GM19372 (cell line): ENCODE measurements around the gene RIPOR3.
A peak's percentile ranks its signal among the peaks of the same experiment; 100 is the strongest.
"Not testable (repeated sequence)": the region's sequence is repeated elsewhere in the genome, so short reads cannot be mapped to it uniquely, and the experiment has no call there.

Experiments
- ATAC-seq: cut with Tn5 transposase; IDR thresholded peaks from one replicate; pipeline ENCODE4 v1.9.1; 2021; ENCODE audit warnings: mild to moderate bottlenecking, low read depth, moderate library complexity; ENCODE audit not compliant: unreplicated experiment

RIPOR3 gene

DNA sequence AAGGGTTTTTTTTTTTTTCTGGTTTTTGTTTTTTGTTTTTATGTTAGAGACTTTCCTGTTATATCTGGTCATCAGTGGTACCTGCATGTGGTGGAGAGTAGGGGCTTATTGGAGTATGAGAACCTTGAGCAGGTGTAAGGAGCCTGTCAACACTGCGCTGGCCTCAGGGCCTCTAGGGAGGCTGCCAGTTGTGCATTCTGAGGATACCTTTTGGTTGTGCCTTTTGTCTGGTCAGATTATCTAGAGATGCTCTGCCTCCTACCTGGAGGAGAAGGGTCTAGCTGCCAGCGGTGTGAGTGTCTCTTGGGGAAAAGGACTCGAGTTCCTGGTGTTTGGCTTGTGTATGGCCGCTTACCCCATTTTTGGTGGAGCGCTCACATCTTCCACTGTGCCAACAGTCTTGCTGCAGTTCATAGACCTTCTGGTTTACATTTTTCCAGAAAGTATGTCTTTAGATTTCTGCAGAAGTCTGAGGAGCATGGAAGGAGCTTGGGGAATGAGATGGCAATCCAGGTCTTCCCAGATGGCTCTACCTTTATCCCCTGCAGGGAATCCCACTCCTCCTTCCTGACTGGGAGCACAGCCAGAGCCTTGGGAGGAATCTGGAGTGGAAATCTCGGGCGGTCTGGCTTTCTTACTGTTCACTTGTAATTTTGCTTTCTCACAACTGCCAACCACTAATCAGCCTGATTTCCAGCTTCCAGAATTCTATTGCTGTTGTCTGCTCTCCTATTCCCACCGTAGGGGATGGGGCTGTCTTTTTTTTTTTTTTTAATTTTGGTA lies 131.3 kb downstream of the RIPOR3 start:
- no peak for ATAC-seq

DNA sequence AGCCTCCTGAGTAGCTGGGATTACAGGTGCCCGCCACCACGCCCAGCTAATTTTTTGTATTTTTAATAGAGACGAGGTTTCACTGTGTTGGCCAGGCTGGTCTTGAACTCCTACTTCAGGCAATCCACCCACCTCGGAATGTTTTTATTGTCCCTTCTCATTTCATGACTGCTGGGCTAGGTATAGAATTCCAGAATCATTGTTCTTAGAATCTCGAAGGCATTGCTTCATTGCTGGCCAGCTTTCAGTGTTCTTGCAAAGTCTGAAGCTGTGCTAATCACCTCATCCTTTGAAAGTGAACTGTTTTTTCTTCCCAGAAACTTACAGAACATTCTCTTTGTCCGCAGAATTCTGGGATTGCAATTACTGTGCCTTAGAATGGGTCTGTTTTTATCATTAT lies 132.2 kb downstream of the RIPOR3 start:
- ATAC-seq: no peak

DNA sequence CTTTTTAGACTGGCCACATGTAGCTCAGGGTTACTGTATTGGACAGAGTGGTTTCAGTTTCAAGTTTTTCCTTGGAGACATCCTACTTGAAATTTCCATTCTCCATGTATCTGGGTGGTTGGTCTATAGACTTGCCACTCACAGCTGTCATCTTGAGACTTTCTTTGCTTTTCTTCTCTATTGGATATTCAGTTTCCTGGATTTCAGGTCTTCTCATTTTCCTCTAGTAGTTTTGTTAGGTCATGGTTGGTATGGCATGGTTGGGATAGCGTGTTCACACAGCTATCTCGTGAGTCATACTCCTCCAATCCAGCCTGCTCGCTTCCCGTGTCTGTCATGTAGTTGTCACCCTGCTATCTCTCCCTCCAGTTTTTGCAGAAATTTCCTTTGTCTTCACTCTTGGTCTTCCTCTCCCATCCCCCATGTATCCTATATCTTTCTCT lies 132.8 kb downstream of the RIPOR3 start:
- ATAC-seq: no peak

DNA sequence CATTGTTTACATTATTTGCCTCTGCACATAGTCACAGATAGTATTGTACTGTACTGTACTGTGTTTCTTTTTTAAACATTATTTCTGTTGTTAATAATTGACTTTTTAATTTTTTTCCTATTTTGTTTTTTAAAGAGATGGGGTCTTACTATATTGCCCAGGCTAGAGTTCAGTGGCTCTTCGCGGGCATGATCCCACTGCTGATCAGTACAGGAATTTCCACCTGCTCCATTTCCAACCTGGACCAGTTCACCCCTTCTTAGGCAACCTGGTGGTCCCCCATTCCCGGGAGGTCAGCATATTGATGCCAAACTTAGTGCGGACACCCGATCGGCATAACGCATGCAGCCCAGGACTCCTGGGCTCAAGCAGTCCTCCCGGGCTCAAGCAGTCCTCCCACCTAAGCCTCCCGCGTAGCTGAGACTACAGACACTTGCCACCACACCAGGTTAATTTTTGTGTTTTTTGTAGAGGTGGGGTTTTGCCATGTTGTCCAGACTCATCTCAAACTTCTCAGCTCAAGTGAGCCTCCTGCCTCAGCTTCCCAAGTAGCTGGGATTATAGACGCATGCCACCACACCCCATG lies 133.7 kb downstream of the RIPOR3 start:
- no peak for ATAC-seq

DNA sequence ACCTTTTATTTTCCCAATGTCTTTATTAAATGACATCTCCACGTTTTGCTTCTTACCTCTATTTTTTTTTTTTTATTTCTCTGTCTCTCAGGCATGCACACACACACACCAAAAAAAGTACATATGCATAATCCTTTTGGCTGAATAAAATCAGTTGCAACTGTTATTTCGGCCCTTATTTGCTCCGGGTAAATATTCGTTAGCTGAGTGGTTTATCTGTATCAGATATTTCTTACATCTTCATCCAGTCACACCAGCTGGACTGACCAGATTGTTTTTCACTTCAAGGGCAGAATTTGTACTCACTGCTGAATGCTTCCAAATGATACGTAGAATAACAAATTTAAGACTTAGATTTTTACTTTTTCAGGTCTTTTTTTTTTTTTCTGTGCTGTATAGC lies 135.7 kb downstream of the RIPOR3 start:
- ATAC-seq: no peak

DNA sequence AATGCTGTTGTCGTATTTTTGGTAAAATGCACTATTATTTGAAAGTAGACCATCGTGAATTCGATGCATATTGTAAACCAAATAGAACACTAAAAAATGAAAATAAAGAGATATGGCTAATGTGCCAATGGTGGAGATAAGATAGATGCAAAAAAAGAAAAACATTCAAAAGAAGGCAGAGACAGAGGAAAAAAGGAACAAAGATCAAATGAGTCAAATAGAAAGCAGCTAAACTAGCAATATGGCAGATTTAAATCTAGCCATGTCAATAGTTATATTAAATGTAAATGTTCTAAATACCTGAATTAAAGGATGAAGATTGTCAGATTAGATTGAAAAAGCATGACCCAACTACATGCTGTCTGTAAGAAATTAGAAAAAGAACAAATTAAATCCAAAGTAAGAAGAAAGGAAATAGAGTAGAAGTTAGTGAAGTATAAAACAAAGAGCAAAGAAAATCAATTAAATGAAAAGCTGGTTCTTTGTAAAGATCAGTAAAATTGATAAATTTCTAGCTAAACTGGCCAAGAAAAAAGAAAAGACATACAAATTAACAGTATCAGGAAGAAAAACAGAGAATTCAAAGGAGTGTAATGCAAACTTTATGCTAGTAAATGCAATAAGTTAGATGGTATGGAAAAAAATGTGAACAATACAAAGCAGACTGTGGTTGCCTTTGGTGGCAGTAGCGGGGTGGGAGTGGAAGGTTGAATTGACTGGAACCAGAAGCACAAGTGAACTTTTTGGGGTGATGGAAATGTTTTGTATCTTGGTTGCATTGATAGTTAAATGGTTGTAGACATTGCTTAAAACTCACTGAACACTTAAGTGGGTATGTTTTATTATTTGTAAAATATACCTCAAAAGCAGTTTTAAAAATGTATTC lies 136.4 kb downstream of the RIPOR3 start:
- no peak for ATAC-seq

DNA sequence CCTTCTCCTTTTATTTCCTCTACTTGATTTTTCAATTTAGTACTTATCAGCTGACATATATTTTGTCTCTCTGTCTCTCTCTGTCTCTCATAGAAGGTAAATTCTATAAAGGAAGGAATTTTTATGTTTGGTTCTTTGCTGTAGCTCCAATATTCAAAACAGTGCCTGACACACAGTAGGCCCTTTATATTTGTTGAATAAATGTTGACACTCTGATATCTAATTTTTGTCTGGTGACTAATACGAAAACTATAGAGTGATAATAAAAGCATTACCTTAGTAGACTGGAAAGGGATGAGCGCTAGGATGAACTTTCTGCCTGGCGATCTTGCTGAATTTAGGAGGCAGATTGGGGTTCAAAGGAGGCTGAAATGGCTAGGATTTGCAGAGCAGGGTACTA lies 138.4 kb downstream of the RIPOR3 start:
- ATAC-seq: no peak

DNA sequence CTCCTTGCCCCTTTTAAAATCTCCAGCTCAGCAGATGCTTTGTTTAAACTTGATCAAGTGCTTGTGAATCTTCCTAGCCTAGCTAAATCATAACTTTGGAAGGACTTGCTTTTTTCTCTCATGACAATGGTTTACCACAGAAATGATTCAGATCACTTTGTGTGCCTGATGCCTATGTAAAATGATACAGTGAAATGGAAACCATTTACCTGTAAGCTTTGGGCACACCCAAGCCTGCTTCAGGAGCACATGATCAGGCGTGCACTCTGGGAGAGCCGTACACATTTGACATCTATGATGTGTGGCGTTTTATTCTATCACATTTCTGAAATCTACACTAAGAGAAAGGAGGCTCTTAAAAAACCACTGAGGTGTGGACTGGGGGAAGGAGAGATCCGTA lies 140.1 kb downstream of the RIPOR3 start:
- ATAC-seq: no peak

DNA sequence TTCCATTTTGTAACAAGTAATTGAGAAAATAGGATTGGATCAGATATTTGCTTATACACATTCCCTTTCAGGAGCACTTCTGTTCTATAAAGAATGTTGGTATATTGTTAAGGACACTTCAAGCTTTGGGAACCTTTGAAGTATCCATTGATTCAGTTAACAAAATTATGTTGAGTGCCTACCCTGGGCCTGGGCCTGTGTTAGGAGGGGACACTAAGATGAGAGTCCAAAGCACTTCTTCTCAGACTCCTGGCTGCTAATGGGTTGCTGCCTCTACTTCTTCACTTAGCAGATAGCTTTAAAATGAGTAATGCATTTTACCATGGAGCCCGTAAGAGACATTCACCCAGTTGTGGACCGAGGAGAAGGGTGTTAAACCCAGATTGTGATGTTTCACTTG lies 140.8 kb downstream of the RIPOR3 start:
- no peak for ATAC-seq

DNA sequence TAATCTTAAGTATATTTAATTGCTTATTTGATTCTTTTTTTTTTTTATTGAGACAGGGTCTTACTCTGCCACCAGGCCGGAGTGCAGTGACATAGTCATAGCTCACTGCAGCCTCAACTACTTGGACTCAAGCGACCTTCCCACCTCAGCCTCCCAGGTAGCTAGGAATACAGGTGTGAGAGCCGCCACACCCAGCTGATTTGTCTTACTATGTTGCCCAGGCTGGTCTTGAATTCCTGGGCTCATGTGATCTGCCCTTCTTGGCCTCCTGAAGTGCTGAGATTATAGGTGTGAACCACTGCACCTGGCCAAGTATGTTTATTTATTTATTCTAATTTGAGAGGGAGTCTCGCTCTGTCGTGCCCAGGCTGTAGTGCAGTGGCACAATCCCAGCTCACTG lies 142.9 kb downstream of the RIPOR3 start:
- no peak for ATAC-seq

DNA sequence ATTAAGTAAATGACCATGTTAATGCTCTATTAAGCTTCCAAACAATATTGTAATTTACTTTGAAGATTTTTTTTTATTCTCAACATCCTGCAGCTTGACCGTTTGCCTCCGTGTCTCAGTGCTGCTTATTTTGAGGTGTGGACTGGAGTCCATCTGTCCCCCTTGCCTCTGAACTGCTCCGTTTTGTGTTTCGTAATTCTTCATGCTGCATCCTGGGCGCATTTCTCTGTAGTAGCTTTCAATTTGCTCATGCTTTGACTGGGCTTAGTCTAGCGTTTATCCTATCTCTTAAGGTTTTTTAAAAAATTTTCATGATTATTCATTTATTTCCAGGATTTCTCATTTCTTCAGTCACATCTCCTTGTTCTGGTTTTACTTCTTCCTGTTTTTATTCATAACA lies 143.4 kb downstream of the RIPOR3 start:
- ATAC-seq: no peak

DNA sequence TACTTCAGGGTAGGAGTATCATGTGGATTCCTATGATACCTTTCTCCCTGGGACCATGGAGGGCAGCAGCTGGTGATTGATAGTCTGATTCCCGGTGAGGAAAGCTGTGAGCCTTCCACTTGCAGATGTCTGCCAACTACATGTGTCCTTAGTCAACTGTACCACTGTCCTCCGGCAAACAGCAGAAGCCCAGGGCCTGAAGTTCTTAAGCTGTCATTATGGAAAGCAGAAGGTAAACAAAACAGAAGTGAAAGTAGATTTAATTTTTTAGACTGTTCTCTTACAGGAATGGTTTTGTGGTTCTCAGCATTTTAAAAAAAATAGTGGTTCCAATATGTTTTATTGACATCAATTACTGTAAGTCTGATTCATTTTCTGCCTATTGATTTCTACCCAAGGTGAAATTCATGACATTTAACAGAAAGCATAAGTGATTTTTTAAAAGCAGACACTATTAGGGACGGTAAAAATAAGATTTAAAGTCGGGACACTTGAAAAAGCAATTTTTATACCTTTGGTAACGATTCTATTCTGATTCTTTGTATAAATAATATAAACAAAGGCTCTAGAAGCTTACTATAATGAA lies 144.5 kb downstream of the RIPOR3 start:
- ATAC-seq: no peak

DNA sequence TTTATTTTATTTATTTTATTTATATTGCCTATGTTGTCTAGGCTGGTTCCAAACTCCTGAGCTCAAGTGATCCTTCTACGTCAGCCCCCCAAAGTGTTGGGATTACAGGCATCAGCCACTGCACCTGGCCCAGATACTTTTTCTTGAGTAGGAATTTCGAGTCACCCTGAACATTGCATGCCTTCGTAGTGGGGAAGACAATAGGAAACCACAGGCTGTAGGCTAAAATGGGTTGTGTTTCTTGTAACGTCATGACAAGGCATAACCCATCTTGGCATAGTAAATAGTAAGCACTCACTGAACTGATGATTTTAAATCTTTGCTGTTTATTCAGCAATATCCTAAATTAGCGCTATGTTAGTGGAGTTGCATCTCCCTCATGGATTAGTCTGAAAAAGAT lies 146.2 kb downstream of the RIPOR3 start:
- ATAC-seq: no peak

DNA sequence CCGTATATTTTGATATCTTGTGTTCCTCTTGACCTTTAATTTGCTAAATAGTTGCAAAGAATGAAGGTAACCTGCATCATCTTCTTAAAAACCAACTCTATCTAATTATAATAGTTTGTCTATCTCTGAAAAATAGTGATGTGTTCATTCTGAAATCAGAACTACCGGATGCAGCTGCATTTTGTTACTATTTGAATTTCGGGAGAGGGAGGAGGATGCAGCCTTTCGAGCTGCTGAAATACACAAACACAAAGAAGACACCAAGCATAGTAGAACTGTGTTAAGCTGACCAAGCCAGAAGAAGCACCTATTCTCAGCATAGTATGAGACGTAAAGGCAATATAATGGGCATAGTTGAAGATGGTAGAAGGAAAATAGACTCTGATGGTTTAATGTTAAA lies 148.0 kb downstream of the RIPOR3 start:
- no peak for ATAC-seq

DNA sequence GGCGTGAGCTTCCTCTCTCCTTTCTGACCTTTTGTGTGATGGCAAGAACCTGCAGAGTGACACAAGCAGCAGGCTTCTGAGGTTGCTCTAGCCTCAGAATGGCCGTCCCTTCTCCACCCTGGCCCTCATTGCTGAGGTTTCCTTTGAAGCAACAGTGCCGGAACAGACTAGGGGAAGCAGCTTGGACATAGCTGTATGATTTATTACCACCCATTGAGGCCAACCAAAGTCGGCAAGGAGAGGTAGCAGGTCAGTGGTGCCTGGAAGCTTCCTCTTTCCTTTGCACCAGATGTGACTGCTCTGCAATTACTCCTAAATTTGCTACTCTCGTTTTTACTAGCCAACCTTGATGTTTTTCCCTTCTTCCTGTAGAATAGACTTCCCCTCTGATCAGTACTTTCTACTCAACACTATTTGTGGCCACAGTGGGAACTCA lies 149.7 kb downstream of the RIPOR3 start:
- ATAC-seq: peak; percentile 49

DNA sequence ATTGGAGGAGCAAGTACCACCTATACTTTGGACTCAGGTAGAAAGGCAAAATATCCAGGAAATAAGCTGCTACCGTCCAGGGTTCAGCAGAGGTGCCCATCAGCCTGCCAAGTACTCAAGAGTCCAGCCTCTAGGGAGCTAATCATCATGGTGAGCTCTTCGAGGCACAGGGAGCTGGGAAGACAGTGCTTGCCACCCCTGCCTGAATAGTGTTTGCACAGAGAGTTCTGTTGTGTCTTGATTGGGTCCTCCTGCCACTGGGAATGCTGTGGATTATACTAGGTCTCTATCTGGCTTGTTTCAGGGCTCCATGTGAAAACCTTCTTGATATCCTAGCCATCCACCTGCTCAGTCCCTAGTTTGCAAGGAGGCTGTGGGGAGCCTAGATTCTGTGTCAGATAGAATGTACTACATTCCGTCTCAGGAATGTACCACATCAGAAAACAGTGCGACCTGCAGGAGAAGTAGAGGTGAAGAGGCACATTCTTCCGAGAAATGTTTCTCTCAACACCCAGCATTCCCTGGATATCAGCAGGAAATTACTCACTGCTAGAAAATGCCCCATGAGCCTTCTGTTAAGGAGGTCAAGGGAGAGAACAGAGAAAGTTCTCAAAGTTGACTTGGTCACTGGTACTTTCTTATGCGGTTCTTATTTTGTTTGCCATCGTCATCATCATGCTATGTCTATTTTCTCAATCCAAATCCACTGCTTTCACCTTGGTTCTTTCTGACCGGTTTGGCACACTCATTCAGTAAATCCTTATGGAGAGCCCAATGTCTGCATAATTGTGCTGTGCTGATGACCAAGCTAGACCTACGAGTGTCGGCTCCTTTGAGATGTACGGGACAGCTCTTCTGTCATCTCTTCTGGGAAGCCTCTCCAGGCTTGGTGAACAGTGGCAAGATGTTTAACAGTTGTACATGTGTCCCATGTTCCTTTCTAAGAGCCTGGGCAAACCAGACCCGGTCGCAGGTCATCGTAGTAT lies 150.4 kb downstream of the RIPOR3 start:
- ATAC-seq: no peak

DNA sequence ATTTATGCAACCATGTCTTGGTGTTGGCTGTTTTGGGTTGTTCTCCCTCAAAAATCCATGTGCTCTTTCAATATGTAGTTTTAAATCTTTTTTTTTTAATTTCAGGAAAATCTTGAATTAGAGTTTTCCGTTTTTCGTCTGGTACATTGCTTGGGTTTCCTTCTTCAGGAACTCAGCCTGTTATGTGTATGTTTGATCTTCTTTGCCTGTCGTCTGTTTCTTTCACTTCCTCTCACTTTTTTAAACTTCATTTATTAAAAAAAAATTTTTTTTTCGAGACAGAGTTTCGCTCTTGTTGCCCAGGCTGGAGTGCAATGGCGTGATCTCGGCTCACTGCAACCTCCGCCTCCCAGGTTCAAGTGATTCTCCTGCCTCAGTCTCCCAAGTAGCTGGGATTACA lies 151.5 kb downstream of the RIPOR3 start:
- ATAC-seq: not testable (repeated sequence)

DNA sequence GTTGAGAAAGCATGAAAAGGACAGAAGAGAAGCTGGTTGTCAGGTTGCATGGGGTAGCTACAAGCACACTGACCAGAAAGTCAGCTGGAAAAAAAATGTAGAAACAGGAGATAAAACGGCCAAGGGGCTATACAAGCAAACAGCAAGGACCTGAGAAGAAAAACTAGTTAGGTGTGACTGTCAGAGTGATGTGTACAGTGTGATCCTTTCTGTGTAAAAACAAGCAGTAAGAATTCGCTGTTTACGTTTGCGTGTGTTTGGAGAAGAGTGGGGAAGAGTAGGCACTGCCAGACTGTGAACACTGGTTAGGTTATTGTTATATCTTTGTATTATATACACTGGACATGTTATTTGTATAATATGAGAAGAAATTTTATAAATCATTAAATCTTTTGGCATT lies 153.1 kb downstream of the RIPOR3 start:
- no peak for ATAC-seq

DNA sequence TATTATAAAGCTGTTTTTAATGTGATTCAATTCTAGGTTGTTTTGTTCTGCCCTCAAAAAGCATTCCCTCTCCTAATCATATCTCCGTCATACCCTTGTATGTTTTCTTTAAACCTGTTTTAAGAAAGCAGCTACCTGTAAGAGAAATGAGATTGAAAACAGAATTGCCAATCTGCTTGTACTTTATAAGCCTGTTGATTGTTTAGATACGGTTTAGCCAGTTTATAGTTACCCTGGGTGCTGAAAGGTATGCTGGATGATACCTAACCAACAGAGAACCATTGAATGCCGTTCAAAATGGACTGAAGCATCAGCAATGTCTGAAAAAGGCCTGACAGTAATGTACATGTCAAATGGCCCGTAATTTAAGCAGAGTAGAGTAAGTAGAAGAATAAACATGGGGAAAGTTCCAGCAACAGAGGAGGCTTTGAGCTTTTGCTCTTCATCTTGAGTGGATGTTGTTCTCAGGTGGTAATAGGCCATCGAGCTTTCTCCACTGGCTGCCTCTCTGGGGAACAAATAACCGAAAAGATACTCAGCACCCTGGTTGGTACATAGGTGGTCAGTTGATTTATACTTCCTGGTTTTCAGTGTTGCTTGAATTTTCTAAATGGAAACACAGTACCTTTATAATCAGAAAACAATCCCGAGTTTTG lies 153.7 kb downstream of the RIPOR3 start:
- ATAC-seq: no peak
